Neural progenitor cell (in vitro differentiated cells): ENCODE data around the gene POU6F1.

Source experiments
- CTCF ChIP-seq: fragments of 200-600 bp; sonication (generic); IDR thresholded peaks from 2 replicates; pipeline ENCODE4 v1.5.1; 2017; ENCODE audit warnings: antibody characterized with exemption, mild to moderate bottlenecking
- EZH2 ChIP-seq: fragments of 200-600 bp; sonication (generic); IDR thresholded peaks from 2 replicates; pipeline ENCODE4 v1.6.1; 2017; ENCODE audit warnings: antibody characterized with exemption, mild to moderate bottlenecking, moderate library complexity

GRCh38 chr12:51234530-51234929 is 16.7 kb upstream of the POU6F1 start:
- no peak for TF ChIP-seq EZH2
- TF ChIP-seq CTCF: no peak
